Prostate gland (tissue), 2 donors: ENCODE data around the gene REEP2. TPM values are rescaled to one million over a fixed set of nuclear protein-coding genes. Genes with fewer than 3 reads are reported as not detected.

Experiments used
- DNase-seq: peaks from one replicate; pipeline ENCODE4 v3.0.0-alpha.2; 2019; ENCODE audit warnings: low spot score
- H3K27ac ChIP-seq, 2 donors: fragments of 200-600 bp; sonication (generic); 2 replicates each; pipeline ENCODE4 v1.5.1; 2017 to 2019
- H3K27me3 ChIP-seq: fragments of 200-600 bp; sonication (generic); replicated peaks from 2 replicates; pipeline ENCODE4 v1.5.1; 2019; ENCODE audit not compliant: insufficient read depth
- H3K36me3 ChIP-seq, 2 donors: fragments of 200-600 bp; sonication (generic); 1 replicate in 1 of 2; 2 replicates in 1 of 2; pipeline versions ENCODE4 v1.5.1 to v1.8.1; 2017 to 2019
- H3K4me1 ChIP-seq: fragments of 200-600 bp; sonication (generic); replicated peaks from 2 replicates; pipeline ENCODE4 v1.5.1; 2019
- H3K4me3 ChIP-seq, 2 donors: fragments of 200-600 bp; sonication (generic); 2 replicates each; pipeline ENCODE4 v1.5.1; 2017 to 2019
- H3K9me3 ChIP-seq: fragments of 200-600 bp; sonication (generic); 2 replicates; pipeline ENCODE4 v1.5.1; 2017
- POLR2A ChIP-seq: fragments of 450-650 bp; IDR thresholded peaks from one replicate; pipeline ENCODE4 v1.6.1; 2016; ENCODE audit warnings: antibody characterized with exemption, mild to moderate bottlenecking
- POLR2AphosphoS5 ChIP-seq: sonication (generic); formaldehyde crosslinking; IDR thresholded peaks from one replicate; pipeline ENCODE4 v1.6.1; 2017; ENCODE audit warnings: antibody characterized with exemption
- WGBS: methylation state at CpG from one replicate; pipeline ENCODE4 v1.1.5; 2018; 5-methylcytosine and 5-hydroxymethylcytosine counted together
- intact Hi-C: fragments of 100-400 bp; cut with DNase I; formaldehyde crosslinking; loops from one replicate; pipeline ENCODE4 v1.14.2; 2022
- small RNA-seq, 2 donors: library from RNA; depleted of rRNA; stranded (forward); fragments of <200 nt; gene quantifications; one replicate each; pipeline ENCODE3, GENCODE V24; 2016
- total RNA-seq, 2 donors: library from RNA; depleted of rRNA; stranded (reverse); fragments of >200 nt; gene quantifications; one replicate each; pipeline ENCODE4 v1.1.0, GENCODE V29; 2016
- TF ChIP-seq, protein P1 (sequence below), 4 experiments: fragments of 200-600 bp in 2 of 4; fragments of 450-650 bp in 2 of 4; sonication (generic) in 2 of 4; IDR thresholded peaks; 1 replicate in 3 of 4; 2 replicates in 1 of 4; pipeline ENCODE4 v1.5.1; 2016 to 2019; ENCODE audit warnings: antibody characterized with exemption in 4 of 4, mild to moderate bottlenecking in 2 of 4, moderate library complexity in 2 of 4

Gene REEP2
- total RNA-seq, 2 donors from 2014 or later = 4.1 to 21.2 TPM

DNA sequence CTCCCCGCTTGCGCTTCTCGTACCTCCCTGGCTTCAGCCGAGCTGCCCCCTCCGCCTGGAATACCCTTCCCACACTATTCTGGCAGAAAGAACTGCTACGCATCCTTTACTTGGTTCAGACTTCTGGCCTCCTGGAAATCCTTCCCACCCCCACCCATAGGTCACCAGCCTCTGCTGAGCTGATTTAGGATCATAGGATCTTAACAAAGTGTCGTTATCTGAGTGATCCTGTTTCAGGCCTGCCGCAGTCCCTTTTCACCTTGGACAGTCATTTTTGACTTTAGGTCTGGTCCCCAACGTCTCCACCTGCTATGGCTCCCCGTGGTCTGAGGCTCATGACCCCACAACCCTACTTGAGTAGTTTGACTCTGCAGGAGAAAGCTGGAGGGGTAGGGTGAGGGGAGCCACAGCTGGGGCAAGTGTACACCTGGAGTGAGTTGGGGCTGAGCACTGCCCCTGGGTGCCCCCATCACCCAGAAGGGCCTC is 53.7 kb downstream of the REEP2 start:
- intact Hi-C loops = no loop called here
- Histone ChIP-seq H3K4me1 (no peaks in the 10 kb centered on the region), H3K4me3 (peak overlapping the region; percentile 43 to 48), H3K27me3 (no peaks in the 10 kb centered on the region), H3K36me3 (no peaks in the 10 kb centered on the region), H3K27ac (peak overlapping the region; percentile 78 to 79), H3K9me3 (no peaks in the 10 kb centered on the region)
- TF ChIP-seq POLR2A (no peak), POLR2AphosphoS5 (no peak)
- TF ChIP-seq, protein P1, sequence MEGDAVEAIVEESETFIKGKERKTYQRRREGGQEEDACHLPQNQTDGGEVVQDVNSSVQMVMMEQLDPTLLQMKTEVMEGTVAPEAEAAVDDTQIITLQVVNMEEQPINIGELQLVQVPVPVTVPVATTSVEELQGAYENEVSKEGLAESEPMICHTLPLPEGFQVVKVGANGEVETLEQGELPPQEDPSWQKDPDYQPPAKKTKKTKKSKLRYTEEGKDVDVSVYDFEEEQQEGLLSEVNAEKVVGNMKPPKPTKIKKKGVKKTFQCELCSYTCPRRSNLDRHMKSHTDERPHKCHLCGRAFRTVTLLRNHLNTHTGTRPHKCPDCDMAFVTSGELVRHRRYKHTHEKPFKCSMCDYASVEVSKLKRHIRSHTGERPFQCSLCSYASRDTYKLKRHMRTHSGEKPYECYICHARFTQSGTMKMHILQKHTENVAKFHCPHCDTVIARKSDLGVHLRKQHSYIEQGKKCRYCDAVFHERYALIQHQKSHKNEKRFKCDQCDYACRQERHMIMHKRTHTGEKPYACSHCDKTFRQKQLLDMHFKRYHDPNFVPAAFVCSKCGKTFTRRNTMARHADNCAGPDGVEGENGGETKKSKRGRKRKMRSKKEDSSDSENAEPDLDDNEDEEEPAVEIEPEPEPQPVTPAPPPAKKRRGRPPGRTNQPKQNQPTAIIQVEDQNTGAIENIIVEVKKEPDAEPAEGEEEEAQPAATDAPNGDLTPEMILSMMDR (IDR thresholded peaks at IDR 0.05) = no peak
- WGBS = 15% methylated on average over 10 of the region's 10 CpGs
- no peak for DNase-seq

- H3K27me3 ChIP-seq = no peaks in the 10 kb centered on the region
- H3K4me3 ChIP-seq = no peak overlapping the region
- DNase-seq = no peak
- intact Hi-C loops = no loop called here
- no peak overlapping the region for H3K27ac ChIP-seq
- TF ChIP-seq POLR2AphosphoS5 (no peak), POLR2A (no peak)
- TF ChIP-seq, protein P1 (IDR thresholded peaks at IDR 0.05) = no peak
- H3K4me1 ChIP-seq = no peaks in the 10 kb centered on the region
- WGBS = 82% methylated on average over 7 of the region's 7 CpGs
- H3K9me3 ChIP-seq = no peaks in the 10 kb centered on the region
- H3K36me3 ChIP-seq = no peaks in the 10 kb centered on the region
Measured at GRCh38 chr5:138495351-138495750, 56.5 kb downstream of the REEP2 start.

Small RNAs within 50 kb of the gene (small RNA-seq; reads per million reads assigned to genes)
- 0 reads per million in 2 donors for gene AC113403.1

Other genes starting within 250 kb of the REEP2 start
- 10 to 100 TPM; 14.7 to 23.9 TPM for gene CDC23, start 225.7 kb upstream of the REEP2 start, total RNA-seq
- gene GFRA3, start 164.4 kb upstream of the REEP2 start, total RNA-seq = 1 to 10 TPM in 1 of 2 donors, not detected in 1; 1.9 TPM
- gene CDC25C, start 107.3 kb upstream of the REEP2 start, total RNA-seq = 1 to 10 TPM in 1 of 2 donors, under 1 TPM in 1; 0.14 to 3.2 TPM
- 10 to 100 TPM; 32.9 to 81.0 TPM for gene FAM53C, start 100.8 kb upstream of the REEP2 start, total RNA-seq
- gene KDM3B, start 86.4 kb upstream of the REEP2 start, total RNA-seq = 10 to 100 TPM; 61.2 to 85.1 TPM
- gene EGR1, start 26.4 kb downstream of the REEP2 start, total RNA-seq = 10 to 100 TPM; 12.2 to 19.5 TPM
- 10 to 100 TPM; 58.0 to 64.1 TPM for gene ETF1, start 104.2 kb downstream of the REEP2 start, total RNA-seq
- gene HSPA9, start 136.3 kb downstream of the REEP2 start, total RNA-seq = 100 to 1,000 TPM; 273 to 331 TPM